H1 (cell line): ENCODE measurements around the gene TAPT1. TPM values are rescaled to one million over a fixed set of nuclear protein-coding genes. Genes with fewer than 3 reads are reported as not detected.

ENCODE experiments used
- CHD7 ChIP-seq: fragments of 300-600 bp; sonication (generic); IDR thresholded peaks from 2 replicates; pipeline ENCODE4 v1.7.1; 2012; ENCODE audit warnings: low read length, moderate library complexity, mild to moderate bottlenecking, inconsistent platforms; ENCODE audit not compliant: insufficient replicate concordance
- GTF2F1 ChIP-seq: IDR thresholded peaks from 2 replicates; pipeline ENCODE4 v1.6.1; 2012; ENCODE audit warnings: low read depth, low read length, improper control_type of control experiment, borderline replicate concordance
- MAFK ChIP-seq: IDR thresholded peaks from 2 replicates; pipeline ENCODE4 v1.6.1; 2012; ENCODE audit warnings: low read depth, mild to moderate bottlenecking, improper control_type of control experiment, low read length
- TCF12 ChIP-seq: IDR thresholded peaks from 2 replicates; pipeline ENCODE4 v1.6.1; 2011; ENCODE audit warnings: low read depth, mild to moderate bottlenecking, low read length
- polyA plus RNA-seq, 7 experiments: library from polyadenylated mRNA; depleted of rRNA in 3 of 7; stranded (reverse) in 5 of 7; unstranded in 2 of 7; fragments of >200 nt in 5 of 7; fragments of 200-250 nt in 2 of 7; gene quantifications; 1 replicate in 5 of 7; 2 replicates in 1 of 7; 4 replicates in 1 of 7; pipeline versions ENCODE4 v1.2.1 to v1.2.3, GENCODE V29; 2011 to 2013; ENCODE audit warnings: missing spikeins in 2 of 7, mixed read lengths in 2 of 7
- total RNA-seq: library from RNA; stranded (reverse); fragmentation: NEBNext Ultra II Directional; extraction: Animal tissue kit (Norgen Biotek cat#: 25700); gene quantifications from 2 replicates; pipeline ENCODE4 v1.2.1, GENCODE V29; 2021

TAPT1 gene
- total and polyA plus RNA-seq, 2 of the 8 experiments (the other 6 are each of a cell fraction or from before 2014, with no cell fraction given): 4.2 to 15.3 TPM

GRCh38 chr4:16120720-16121119 lies 105.6 kb downstream of the TAPT1 start (continued):
- TF ChIP-seq CHD7: no peak
- no peak for TF ChIP-seq GTF2F1
- no peak for TF ChIP-seq MAFK
- no peak for TF ChIP-seq TCF12
